ENCODE measurements around the gene ZNF619. TPM values are rescaled to one million over a fixed set of nuclear protein-coding genes. Genes with fewer than 3 reads are reported as not detected.
"Not testable (repeated sequence)": the region's sequence is repeated elsewhere in the genome, so short reads cannot be mapped to it uniquely, and the experiment has no call there.

Gene ZNF619
- total RNA-seq, 1 donor from 2014 or later = 3.9 TPM

- DNase-seq (ENCODE audit: missing footprints); ATAC-seq; intact Hi-C loops (cut with DNase I): not testable (repeated sequence)
Observed at GRCh38 chr3:40462838-40463237, 14.1 kb upstream of the ZNF619 start.

- no peak for ATAC-seq
- intact Hi-C loops (cut with DNase I) = no loop called here
- DNase-seq (ENCODE audit: missing footprints) = no peak
Observed at GRCh38 chr3:40463579-40463978, 13.3 kb upstream of the ZNF619 start.

- ATAC-seq (no peak), DNase-seq (ENCODE audit: missing footprints) (no peak)
- intact Hi-C loops (cut with DNase I) = no loop called here
Observed at GRCh38 chr3:40464339-40465110, 12.4 kb upstream of the ZNF619 start.

GRCh38 chr3:40465111-40465407, 11.9 kb upstream of the ZNF619 start:
- ATAC-seq (no peak), DNase-seq (ENCODE audit: missing footprints) (no peak)
- intact Hi-C loops (cut with DNase I) = no loop called here

- ATAC-seq (no peak), DNase-seq (ENCODE audit: missing footprints) (no peak)
- intact Hi-C loops (cut with DNase I) = no loop called here
Observed at GRCh38 chr3:40465456-40465855, 11.5 kb upstream of the ZNF619 start.

GRCh38 chr3:40468018-40468417, 8.9 kb upstream of the ZNF619 start:
- ATAC-seq (no peak), DNase-seq (ENCODE audit: missing footprints) (no peak)
- intact Hi-C loops (cut with DNase I) = no loop called here

GRCh38 chr3:40470701-40471100, 6.2 kb upstream of the ZNF619 start:
- intact Hi-C loops (cut with DNase I) = no loop called here
- no peak for ATAC-seq
- no peak for DNase-seq (ENCODE audit: missing footprints)

- intact Hi-C loops (cut with DNase I) = loop anchor here (2.0 kb wide), 3 partner anchors 21 to 47 kb away; partner anchors contain the start of genes RPL14 and ZNF621
- peak; percentile 24 for ATAC-seq
- no peak for DNase-seq (ENCODE audit: missing footprints)
Observed at GRCh38 chr3:40477666-40478065, 744 bp downstream of the ZNF619 start.

- DNase-seq (ENCODE audit: missing footprints) (no peak), ATAC-seq (no peak)
- intact Hi-C loops (cut with DNase I) = no loop called here
Observed at GRCh38 chr3:40487172-40487571, 10.2 kb downstream of the ZNF619 start.

GRCh38 chr3:40490916-40491315, 14.0 kb downstream of the ZNF619 start:
- no peak for ATAC-seq
- intact Hi-C loops (cut with DNase I) = no loop called here
- no peak for DNase-seq (ENCODE audit: missing footprints)

GRCh38 chr3:40494698-40495097, 17.8 kb downstream of the ZNF619 start:
- ATAC-seq = no peak
- intact Hi-C loops (cut with DNase I) = no loop called here
- DNase-seq (ENCODE audit: missing footprints) = no peak

GRCh38 chr3:40497288-40497687, 20.4 kb downstream of the ZNF619 start:
- DNase-seq (ENCODE audit: missing footprints) = no peak

GRCh38 chr3:40499952-40500351, 23.0 kb downstream of the ZNF619 start:
- no peak for DNase-seq (ENCODE audit: missing footprints)
- ATAC-seq = no peak
- intact Hi-C loops (cut with DNase I) = no loop called here

More at GRCh38 chr3:40497288-40497687, 20.4 kb downstream of the ZNF619 start:
- ATAC-seq = no peak
- intact Hi-C loops (cut with DNase I) = no loop called here

GRCh38 chr3:40502034-40502433, 25.1 kb downstream of the ZNF619 start:
- intact Hi-C loops (cut with DNase I) = no loop called here
- no peak for DNase-seq (ENCODE audit: missing footprints)
- ATAC-seq = no peak

GRCh38 chr3:40504636-40505430, 27.9 kb downstream of the ZNF619 start:
- no peak for DNase-seq (ENCODE audit: missing footprints)
- intact Hi-C loops (cut with DNase I) = loop anchor here (2.0 kb wide), 2 partner anchors 20 to 28 kb away; partner anchors contain the start of genes ZNF619 and ZNF621

GRCh38 chr3:40505599-40506462, 28.9 kb downstream of the ZNF619 start, which contains the start of gene ZNF620:
Gene ZNF620 (plus strand): TSS chr3:40506039. CDS start chr3:40506353, 314 bp downstream.
- intact Hi-C loops (cut with DNase I) = loop anchor here (2.0 kb wide), 2 partner anchors 19 to 29 kb away; partner anchors contain the start of genes ZNF619 and ZNF621
- DNase-seq (ENCODE audit: missing footprints) (peak; percentile 77), ATAC-seq (peak; percentile 91)

More at GRCh38 chr3:40504636-40505430, 27.9 kb downstream of the ZNF619 start:
- ATAC-seq = no peak

- ATAC-seq (no peak), DNase-seq (ENCODE audit: missing footprints) (no peak)
- intact Hi-C loops (cut with DNase I) = no loop called here
Observed at GRCh38 chr3:40511031-40511718, 34.3 kb downstream of the ZNF619 start.

- intact Hi-C loops (cut with DNase I) = no loop called here
- ATAC-seq (no peak), DNase-seq (ENCODE audit: missing footprints) (no peak)
Observed at GRCh38 chr3:40516201-40516600, 39.3 kb downstream of the ZNF619 start.

All from Right ventricle myocardium inferior (tissue), 1 donor.